CD14-positive monocyte (primary cell): ENCODE measurements around the gene SCYGR1. TPM values are rescaled to one million over a fixed set of nuclear protein-coding genes. Genes with fewer than 3 reads are reported as not detected.
"Not testable (repeated sequence)": the region's sequence is repeated elsewhere in the genome, so short reads cannot be mapped to it uniquely, and the experiment has no call there.

ENCODE experiments used
- DNase-seq, 3 donors: peaks; one replicate each; pipeline ENCODE4 v3.0.0-alpha.2; 2011 to 2022
- H2AFZ ChIP-seq: 2 replicates; pipeline ENCODE4 v1.6.0; 2012; ENCODE audit warnings: mild to moderate bottlenecking, low read depth, low read length, inconsistent platforms; ENCODE audit not compliant: insufficient read depth, poor library complexity, severe bottlenecking
- H3K27ac ChIP-seq, 2 donors: 1 replicate in 1 of 2; 2 replicates in 1 of 2; pipeline ENCODE4 v1.5.1; 2012 to 2013; ENCODE audit warnings: low read length in 2 of 2, control low read depth in 1 of 2, inconsistent platforms in 1 of 2, low read depth in 1 of 2, mild to moderate bottlenecking in 1 of 2
- H3K27me3 ChIP-seq, 2 donors: one replicate each; pipeline versions ENCODE4 v1.6.0 to v1.6.1; 2011 to 2013; ENCODE audit warnings: low read length in 2 of 2; ENCODE audit not compliant: control insufficient read depth in 2 of 2, insufficient read depth in 2 of 2
- H3K36me3 ChIP-seq, 2 donors: replicated peaks in 1 of 2; 1 replicate in 1 of 2; 2 replicates in 1 of 2; pipeline versions ENCODE4 v1.5.1 to v1.6.1; 2012 to 2013; ENCODE audit warnings: low read length in 2 of 2, control low read depth in 1 of 2, inconsistent platforms in 1 of 2, mild to moderate bottlenecking in 1 of 2; ENCODE audit not compliant: insufficient read depth in 2 of 2, control insufficient read depth in 1 of 2
- H3K4me1 ChIP-seq, 2 donors: 1 replicate in 1 of 2; 2 replicates in 1 of 2; pipeline versions ENCODE4 v1.5.1 to v1.6.1; 2012 to 2013; ENCODE audit warnings: low read length in 2 of 2, control low read depth in 1 of 2, inconsistent platforms in 1 of 2, mild to moderate bottlenecking in 1 of 2, moderate library complexity in 1 of 2; ENCODE audit not compliant: insufficient read depth in 2 of 2, control insufficient read depth in 1 of 2
- H3K4me2 ChIP-seq: replicated peaks from 2 replicates; pipeline ENCODE3; 2012; ENCODE audit warnings: low read length, moderate library complexity, mild to moderate bottlenecking; ENCODE audit not compliant: poor library complexity, severe bottlenecking; ENCODE audit errors: extremely low read depth
- H3K4me3 ChIP-seq, 3 experiments: fragments of 200-600 bp in 1 of 3; sonication (generic) in 1 of 3; replicated peaks in 1 of 3; 1 replicate in 2 of 3; 2 replicates in 1 of 3; pipeline ENCODE4 v1.5.1; 2011 to 2013; ENCODE audit warnings: low read length in 3 of 3, mild to moderate bottlenecking in 3 of 3, control low read depth in 2 of 3, low read depth in 2 of 3, inconsistent platforms in 1 of 3, moderate library complexity in 1 of 3
- H3K79me2 ChIP-seq: 2 replicates; pipeline ENCODE4 v1.6.0; 2012; ENCODE audit warnings: mild to moderate bottlenecking, control low read depth, inconsistent platforms, low read length, moderate library complexity; ENCODE audit not compliant: insufficient read depth
- H3K9ac ChIP-seq: 2 replicates; pipeline ENCODE4 v1.6.0; 2017; ENCODE audit warnings: low read length, mild to moderate bottlenecking; ENCODE audit not compliant: insufficient read depth, poor library complexity, severe bottlenecking
- H3K9me3 ChIP-seq, 2 donors: replicated peaks in 1 of 2; 1 replicate in 1 of 2; 2 replicates in 1 of 2; pipeline versions ENCODE4 v1.5.1 to v1.6.1; 2012 to 2013; ENCODE audit warnings: low read length in 2 of 2, control low read depth in 1 of 2; ENCODE audit not compliant: control insufficient read depth in 1 of 2, insufficient read depth in 1 of 2
- H4K20me1 ChIP-seq: 2 replicates; pipeline ENCODE4 v1.6.0; 2012; ENCODE audit warnings: mild to moderate bottlenecking, low read length, control low read depth, moderate library complexity; ENCODE audit not compliant: insufficient read depth
- H3K27ac Mint-ChIP-seq, 7 donors: one replicate each; pipeline ENCODE4 v1.8.0; 2020; ENCODE audit warnings: mild to moderate bottlenecking in 7 of 7, mixed read lengths in 7 of 7, moderate library complexity in 6 of 7, inconsistent platforms in 2 of 7
- H3K27me3 Mint-ChIP-seq, 3 donors: one replicate each; pipeline ENCODE4 v1.8.0; 2021 to 2022; ENCODE audit warnings: low read depth in 3 of 3, mild to moderate bottlenecking in 3 of 3, mixed read lengths in 3 of 3, moderate library complexity in 3 of 3, inconsistent platforms in 1 of 3
- H3K36me3 Mint-ChIP-seq, 2 donors: one replicate each; pipeline ENCODE4 v1.8.0; 2020; ENCODE audit warnings: mixed read lengths in 2 of 2, inconsistent platforms in 1 of 2, mild to moderate bottlenecking in 1 of 2
- H3K4me1 Mint-ChIP-seq: one replicate; pipeline ENCODE4 v1.8.0; 2020; ENCODE audit warnings: mild to moderate bottlenecking, mixed read lengths
- H3K4me3 Mint-ChIP-seq, 2 donors: one replicate each; pipeline ENCODE4 v1.8.0; 2020; ENCODE audit warnings: mild to moderate bottlenecking in 2 of 2, mixed read lengths in 2 of 2, moderate library complexity in 1 of 2
- H3K9me3 Mint-ChIP-seq, 7 donors: one replicate each; pipeline ENCODE4 v1.8.0; 2020 to 2022; ENCODE audit warnings: mixed read lengths in 7 of 7, mild to moderate bottlenecking in 6 of 7, moderate library complexity in 6 of 7, inconsistent platforms in 2 of 7
- CTCF ChIP-seq: fragments of 200-600 bp; IDR thresholded peaks from one replicate; pipeline ENCODE4 v1.8.0; 2022; ENCODE audit warnings: antibody characterized with exemption, mild to moderate bottlenecking
- WGBS: methylation state at CpG from one replicate; pipeline ENCODE4 v1.1.5; 2013; ENCODE audit warnings: missing lambda C conversion rate; ENCODE audit not compliant: insufficient coverage; 5-methylcytosine and 5-hydroxymethylcytosine counted together
- intact Hi-C, 2 donors: fragments of 100-400 bp; cut with micrococcal nuclease; formaldehyde crosslinking; loops; one replicate each; pipeline versions ENCODE4 v1.15.0 to v1.15.1; 2023
- polyA plus RNA-seq, 3 donors: library from polyadenylated mRNA; depleted of rRNA in 1 of 3; unstranded in 2 of 3; stranded (reverse) in 1 of 3; fragments of 300-500 nt in 2 of 3; fragments of >200 nt in 1 of 3; fragmentation: Illumina TruSeq in 2 of 3; gene quantifications; 1 replicate in 2 of 3; 2 replicates in 1 of 3; pipeline ENCODE4 v1.2.3, GENCODE V29; 2012 to 2021

Gene SCYGR1
- polyA plus RNA-seq, 3 donors: not detected

- intact Hi-C loops: loop anchor here (2.0 to 10.0 kb wide), 3 partner anchors 18 to 108 kb away; partner anchors contain the start of gene AGFG1 (in 2 of the 2)
- Histone ChIP-seq H3K4me2 (peak overlapping the region; percentile 22), H3K4me3 (no peak overlapping the region), H3K9ac (no peak overlapping the region), H3K4me1 (peaks cover 54 to 55% of the 10 kb centered on the region in 2 donors), H3K27ac (peak overlapping the region; percentile 55 to 71), H3K27me3 (no peaks in the 10 kb centered on the region), H2AFZ (peak overlapping the region; percentile 55), H3K36me3 (no peaks in the 10 kb centered on the region), H3K79me2 (no peaks in the 10 kb centered on the region), H4K20me1 (no peaks in the 10 kb centered on the region), H3K9me3 (no peaks in the 10 kb centered on the region)
- H3K9me3 Mint-ChIP-seq: no peaks in the 10 kb centered on the region
- H3K27me3 Mint-ChIP-seq: peaks cover 0 to 2% (median 0%) of the 10 kb centered on the region in 3 donors
- no peak for TF ChIP-seq CTCF
- H3K4me3 Mint-ChIP-seq: peak overlapping the region in 1 of 2 donors; percentile 47
- peaks cover 0 to 2% of the 10 kb centered on the region in 2 donors for H3K36me3 Mint-ChIP-seq
- 60% methylated on average over 1 of the region's 11 CpGs for WGBS
- peaks cover 52% of the 10 kb centered on the region for H3K4me1 Mint-ChIP-seq
- H3K27ac Mint-ChIP-seq: peak overlapping the region; percentile 81 to 98 (median 95)
- DNase-seq: peak; percentile 34 to 73 (median 41)
Measured at GRCh38 chr2:227366769-227367426, 20.9 kb downstream of the SCYGR1 start.

- Histone ChIP-seq H3K4me3 (no peak overlapping the region), H3K36me3 (peaks cover 0 to 9% of the 10 kb centered on the region in 2 donors), H3K79me2 (no peaks in the 10 kb centered on the region), H3K27me3 (no peaks in the 10 kb centered on the region), H3K9ac (no peak overlapping the region), H3K27ac (no peak overlapping the region), H2AFZ (no peak overlapping the region), H3K9me3 (no peaks in the 10 kb centered on the region), H4K20me1 (no peaks in the 10 kb centered on the region), H3K4me2 (no peak overlapping the region), H3K4me1 (peaks cover 44 to 45% of the 10 kb centered on the region in 2 donors)
- WGBS: no CpG with 5 or more reads among the region's 3 CpGs
- no peak for DNase-seq
- H3K9me3 Mint-ChIP-seq: no peaks in the 10 kb centered on the region
- H3K27me3 Mint-ChIP-seq: peaks cover 0 to 2% (median 0%) of the 10 kb centered on the region in 3 donors
- peak overlapping the region in 2 of 7 donors; percentile 6 to 98 for H3K27ac Mint-ChIP-seq
- H3K4me1 Mint-ChIP-seq: peaks cover 41% of the 10 kb centered on the region
- H3K36me3 Mint-ChIP-seq: peaks cover 4 to 6% of the 10 kb centered on the region in 2 donors
- H3K4me3 Mint-ChIP-seq: no peak overlapping the region
- intact Hi-C loops: loop anchor here (2.0 to 10.0 kb wide), 3 partner anchors 19 to 109 kb away; partner anchors contain the start of gene AGFG1 (in 2 of the 2)
- no peak for TF ChIP-seq CTCF
Measured at GRCh38 chr2:227365833-227366232, 21.9 kb downstream of the SCYGR1 start.

- not testable (repeated sequence) for H3K27me3 ChIP-seq, H3K4me3 ChIP-seq, H3K27me3 Mint-ChIP-seq, DNase-seq, H3K79me2 ChIP-seq, H2AFZ ChIP-seq, H3K4me3 Mint-ChIP-seq, H4K20me1 ChIP-seq, H3K27ac ChIP-seq, H3K9me3 Mint-ChIP-seq, H3K4me2 ChIP-seq, H3K9me3 ChIP-seq, H3K9ac ChIP-seq
- Mint-ChIP-seq H3K27ac (peak overlapping the region in 1 of 7 donors; percentile 35), H3K36me3 (peaks cover 12 to 17% of the 10 kb centered on the region in 2 donors), H3K4me1 (peaks cover 31% of the 10 kb centered on the region)
- Histone ChIP-seq H3K4me1 (peaks cover 34 to 36% of the 10 kb centered on the region in 2 donors), H3K36me3 (peaks cover 0 to 20% of the 10 kb centered on the region in 2 donors)
- intact Hi-C loops: loop anchor here (5.0 to 10.0 kb wide), 2 partner anchors 108 to 110 kb away; partner anchors contain the start of gene AGFG1 (in 2 of the 2)
- 100% methylated on average over 6 of the region's 11 CpGs for WGBS
Measured at GRCh38 chr2:227364585-227365263, 23.0 kb downstream of the SCYGR1 start.
